Breast epithelium (tissue), 4 donors: ENCODE measurements around the gene CDK5R2. TPM values are rescaled to one million over a fixed set of nuclear protein-coding genes. Genes with fewer than 3 reads are reported as not detected.

Experiments
- DNase-seq, 2 donors: peaks; one replicate each; pipeline ENCODE4 v3.0.0-alpha.2; 2019; ENCODE audit warnings: low spot score in 2 of 2
- H3K27ac ChIP-seq, 2 donors: fragments of 200-600 bp; sonication (generic) in 1 of 2; one replicate each; pipeline ENCODE4 v1.5.1; 2016 to 2019; ENCODE audit warnings: mild to moderate bottlenecking in 1 of 2
- H3K27me3 ChIP-seq, 2 donors: fragments of 200-600 bp; sonication (generic) in 1 of 2; one replicate each; pipeline versions ENCODE4 v1.5.1 to v1.6.0; 2017 to 2019; ENCODE audit warnings: control low read depth in 1 of 2, mild to moderate bottlenecking in 1 of 2
- H3K36me3 ChIP-seq: fragments of 200-600 bp; one replicate; pipeline ENCODE4 v1.5.1; 2019
- H3K4me1 ChIP-seq, 2 donors: fragments of 200-600 bp; sonication (generic); one replicate each; pipeline ENCODE4 v1.5.1; 2016 to 2019; ENCODE audit warnings: control low read depth in 1 of 2
- H3K4me3 ChIP-seq, 3 donors: fragments of 200-600 bp; sonication (generic); 1 replicate in 2 of 3; 2 replicates in 1 of 3; pipeline ENCODE4 v1.5.1; 2016 to 2019; ENCODE audit warnings: mild to moderate bottlenecking in 3 of 3, moderate library complexity in 2 of 3
- H3K9me3 ChIP-seq, 2 donors: fragments of 200-600 bp; sonication (generic) in 1 of 2; one replicate each; pipeline ENCODE4 v1.5.1; 2016 to 2019; ENCODE audit warnings: control low read depth in 1 of 2
- CTCF ChIP-seq, 3 donors: fragments of 450-650 bp; IDR thresholded peaks; one replicate each; pipeline ENCODE4 v1.5.1; 2016 to 2017; ENCODE audit warnings: antibody characterized with exemption in 3 of 3, mild to moderate bottlenecking in 3 of 3, moderate library complexity in 3 of 3
- POLR2A ChIP-seq: fragments of 450-650 bp; IDR thresholded peaks from one replicate; pipeline ENCODE4 v1.6.1; 2016; ENCODE audit warnings: antibody characterized with exemption, mild to moderate bottlenecking, moderate library complexity
- POLR2AphosphoS5 ChIP-seq, 3 donors: sonication (generic); formaldehyde crosslinking; IDR thresholded peaks; one replicate each; pipeline ENCODE4 v1.6.1; 2017; ENCODE audit warnings: antibody characterized with exemption in 3 of 3
- intact Hi-C: fragments of 100-400 bp; cut with DNase I; formaldehyde crosslinking; loops from one replicate; pipeline ENCODE4 v1.15.1; 2023; ENCODE audit warnings: low total_unique reads
- total RNA-seq, 3 donors: library from RNA; depleted of rRNA; stranded (reverse); fragments of >200 nt; gene quantifications; one replicate each; pipeline ENCODE4 v1.1.0, GENCODE V29; 2016

Gene CDK5R2
- total RNA-seq, 3 donors from 2014 or later, result not detected

GRCh38 chr2:219002395-219003266, 43.2 kb downstream of the CDK5R2 start:
- DNase-seq, result peak; percentile 50 to 73
- no peaks in the 10 kb centered on the region for H3K9me3 ChIP-seq
- H3K36me3 ChIP-seq, result no peaks in the 10 kb centered on the region
- peak overlapping the region; percentile 6 to 74 for H3K27ac ChIP-seq
- peaks cover 0 to 32% of the 10 kb centered on the region in 2 donors for H3K27me3 ChIP-seq
- intact Hi-C loops, result no loop called here
- TF ChIP-seq POLR2AphosphoS5 (IDR thresholded peaks at IDR 0.05), result no peak
- no peak for TF ChIP-seq POLR2A
- TF ChIP-seq CTCF (IDR thresholded peaks at IDR 0.05), result peak in 2 of 3 donors; percentile 32 to 45
- H3K4me3 ChIP-seq, result peak overlapping the region in 2 of 3 donors; percentile 49 to 61
- peaks cover 6 to 10% of the 10 kb centered on the region in 2 donors for H3K4me1 ChIP-seq

GRCh38 chr2:219003267-219003634, 43.8 kb downstream of the CDK5R2 start:
- Histone ChIP-seq H3K4me3 (peak overlapping the region in 2 of 3 donors; percentile 49 to 61), H3K27ac (no peak overlapping the region), H3K9me3 (no peaks in the 10 kb centered on the region), H3K27me3 (peaks cover 0 to 32% of the 10 kb centered on the region in 2 donors), H3K36me3 (no peaks in the 10 kb centered on the region), H3K4me1 (peaks cover 6 to 10% of the 10 kb centered on the region in 2 donors)
- intact Hi-C loops, result no loop called here
- DNase-seq, result no peak
- TF ChIP-seq CTCF (IDR thresholded peaks at IDR 0.05), result no peak
- no peak for TF ChIP-seq POLR2AphosphoS5 (IDR thresholded peaks at IDR 0.05)
- TF ChIP-seq POLR2A, result no peak

- TF ChIP-seq POLR2AphosphoS5 (IDR thresholded peaks at IDR 0.05), result no peak
- TF ChIP-seq CTCF (IDR thresholded peaks at IDR 0.05), result no peak
- TF ChIP-seq POLR2A, result no peak
- no peak overlapping the region for H3K4me3 ChIP-seq
- no peaks in the 10 kb centered on the region for H3K36me3 ChIP-seq
- H3K27me3 ChIP-seq, result peaks cover 0 to 32% of the 10 kb centered on the region in 2 donors
- H3K27ac ChIP-seq, result no peak overlapping the region
- DNase-seq, result no peak
- peaks cover 6 to 10% of the 10 kb centered on the region in 2 donors for H3K4me1 ChIP-seq
- H3K9me3 ChIP-seq, result no peaks in the 10 kb centered on the region
- intact Hi-C loops, result no loop called here
Observed at GRCh38 chr2:219003979-219004378, 44.5 kb downstream of the CDK5R2 start.

- Histone ChIP-seq H3K36me3 (no peaks in the 10 kb centered on the region), H3K9me3 (no peaks in the 10 kb centered on the region), H3K27me3 (peaks cover 0 to 19% of the 10 kb centered on the region in 2 donors), H3K4me3 (no peak overlapping the region), H3K27ac (no peak overlapping the region), H3K4me1 (no peaks in the 10 kb centered on the region)
- no peak for DNase-seq
- intact Hi-C loops, result no loop called here
- TF ChIP-seq POLR2AphosphoS5 (IDR thresholded peaks at IDR 0.05), result no peak
- TF ChIP-seq POLR2A, result no peak
- TF ChIP-seq CTCF (IDR thresholded peaks at IDR 0.05), result no peak
Observed at GRCh38 chr2:219009294-219009693, 49.8 kb downstream of the CDK5R2 start.

GRCh38 chr2:219010162-219010756, 50.8 kb downstream of the CDK5R2 start:
- no peak overlapping the region for H3K4me3 ChIP-seq
- H3K27ac ChIP-seq, result no peak overlapping the region
- H3K27me3 ChIP-seq, result peaks cover 0 to 16% of the 10 kb centered on the region in 2 donors
- TF ChIP-seq POLR2A, result no peak
- TF ChIP-seq POLR2AphosphoS5 (IDR thresholded peaks at IDR 0.05), result no peak
- peak in 2 of 3 donors; percentile 22 to 26 for TF ChIP-seq CTCF (IDR thresholded peaks at IDR 0.05)
- H3K4me1 ChIP-seq, result no peaks in the 10 kb centered on the region
- no peaks in the 10 kb centered on the region for H3K36me3 ChIP-seq
- intact Hi-C loops, result no loop called here
- no peaks in the 10 kb centered on the region for H3K9me3 ChIP-seq
- no peak for DNase-seq
